H1 (cell line): Measurements from ENCODE around the gene SLC6A3. TPM values are rescaled to one million over a fixed set of nuclear protein-coding genes. Genes with fewer than 3 reads are reported as not detected.

Experiments
- CBX5 ChIP-seq: fragments of 300-800, 300-1000 bp; sonication (generic); IDR thresholded peaks from 2 replicates; pipeline ENCODE4 v1.7.1; 2016; ENCODE audit warnings: antibody characterized with exemption, low read length, low read depth
- CHD1 ChIP-seq: IDR thresholded peaks from 2 replicates; pipeline ENCODE4 v1.6.1; 2012; ENCODE audit warnings: low read depth, low read length, improper control_type of control experiment
- CHD2 ChIP-seq: IDR thresholded peaks from 2 replicates; pipeline ENCODE4 v1.6.1; 2012; ENCODE audit warnings: low read length, improper control_type of control experiment
- EP300 ChIP-seq, 2 experiments: IDR thresholded peaks; 1 replicate in 1 of 2; 2 replicates in 1 of 2; pipeline ENCODE4 v1.6.1; 2011 to 2012; ENCODE audit warnings: low read depth in 2 of 2, low read length in 2 of 2, mild to moderate bottlenecking in 2 of 2, borderline replicate concordance in 1 of 2, inconsistent platforms in 1 of 2, moderate library complexity in 1 of 2
- NRF1 ChIP-seq: IDR thresholded peaks from 2 replicates; pipeline ENCODE4 v1.6.1; 2011; ENCODE audit warnings: mild to moderate bottlenecking, low read depth, low read length, improper control_type of control experiment
- POU5F1 ChIP-seq: IDR thresholded peaks from 2 replicates; pipeline ENCODE4 v1.6.1; 2011; ENCODE audit warnings: low read depth, mild to moderate bottlenecking, low read length, moderate library complexity
- RBBP5 ChIP-seq: IDR thresholded peaks from 2 replicates; pipeline ENCODE4 v1.7.1; 2012; ENCODE audit warnings: low read depth, mild to moderate bottlenecking, inconsistent platforms, low read length, moderate library complexity, borderline replicate concordance
- TEAD4 ChIP-seq: IDR thresholded peaks from 2 replicates; pipeline ENCODE4 v1.6.1; 2012; ENCODE audit warnings: low read depth, low read length, inconsistent platforms, mixed read lengths
- polyA plus RNA-seq, 7 experiments: library from polyadenylated mRNA; depleted of rRNA in 3 of 7; stranded (reverse) in 5 of 7; unstranded in 2 of 7; fragments of >200 nt in 5 of 7; fragments of 200-250 nt in 2 of 7; gene quantifications; 1 replicate in 5 of 7; 2 replicates in 1 of 7; 4 replicates in 1 of 7; pipeline versions ENCODE4 v1.2.1 to v1.2.3, GENCODE V29; 2011 to 2013; ENCODE audit warnings: missing spikeins in 2 of 7, mixed read lengths in 2 of 7
- total RNA-seq: library from RNA; stranded (reverse); fragmentation: NEBNext Ultra II Directional; extraction: Animal tissue kit (Norgen Biotek cat#: 25700); gene quantifications from 2 replicates; pipeline ENCODE4 v1.2.1, GENCODE V29; 2021
- TF ChIP-seq, protein P1 (sequence below): fragments of 300-600 bp; sonication (generic); IDR thresholded peaks from 2 replicates; pipeline ENCODE4 v1.7.1; 2012; ENCODE audit warnings: low read length, moderate library complexity, mild to moderate bottlenecking, inconsistent platforms; ENCODE audit not compliant: insufficient replicate concordance

Gene SLC6A3
- total and polyA plus RNA-seq, 2 of the 8 experiments (the other 6 are each of a cell fraction or from before 2014, with no cell fraction given) = 0.48 to 0.91 TPM

DNA sequence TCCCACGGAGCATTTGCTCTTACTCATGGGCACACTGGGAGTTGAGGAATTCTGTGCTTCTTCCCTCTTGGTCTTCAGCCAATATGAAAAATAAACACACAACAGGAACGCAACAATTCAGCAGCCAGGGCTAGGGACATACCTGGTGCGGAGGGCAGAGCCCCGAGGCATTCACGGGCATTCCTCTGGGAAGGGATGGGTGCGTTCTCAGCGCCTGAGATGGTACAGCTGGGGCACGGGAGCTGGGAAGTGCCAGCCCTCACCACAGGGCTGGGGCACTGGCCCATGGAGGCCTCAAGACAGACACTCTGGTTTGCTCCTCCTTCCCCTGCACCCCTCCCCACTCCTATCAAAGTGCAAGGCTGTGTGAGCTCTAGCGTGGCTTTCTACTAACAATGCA is 2.1 kb downstream of the SLC6A3 start (continued):
- TF ChIP-seq, protein P1, sequence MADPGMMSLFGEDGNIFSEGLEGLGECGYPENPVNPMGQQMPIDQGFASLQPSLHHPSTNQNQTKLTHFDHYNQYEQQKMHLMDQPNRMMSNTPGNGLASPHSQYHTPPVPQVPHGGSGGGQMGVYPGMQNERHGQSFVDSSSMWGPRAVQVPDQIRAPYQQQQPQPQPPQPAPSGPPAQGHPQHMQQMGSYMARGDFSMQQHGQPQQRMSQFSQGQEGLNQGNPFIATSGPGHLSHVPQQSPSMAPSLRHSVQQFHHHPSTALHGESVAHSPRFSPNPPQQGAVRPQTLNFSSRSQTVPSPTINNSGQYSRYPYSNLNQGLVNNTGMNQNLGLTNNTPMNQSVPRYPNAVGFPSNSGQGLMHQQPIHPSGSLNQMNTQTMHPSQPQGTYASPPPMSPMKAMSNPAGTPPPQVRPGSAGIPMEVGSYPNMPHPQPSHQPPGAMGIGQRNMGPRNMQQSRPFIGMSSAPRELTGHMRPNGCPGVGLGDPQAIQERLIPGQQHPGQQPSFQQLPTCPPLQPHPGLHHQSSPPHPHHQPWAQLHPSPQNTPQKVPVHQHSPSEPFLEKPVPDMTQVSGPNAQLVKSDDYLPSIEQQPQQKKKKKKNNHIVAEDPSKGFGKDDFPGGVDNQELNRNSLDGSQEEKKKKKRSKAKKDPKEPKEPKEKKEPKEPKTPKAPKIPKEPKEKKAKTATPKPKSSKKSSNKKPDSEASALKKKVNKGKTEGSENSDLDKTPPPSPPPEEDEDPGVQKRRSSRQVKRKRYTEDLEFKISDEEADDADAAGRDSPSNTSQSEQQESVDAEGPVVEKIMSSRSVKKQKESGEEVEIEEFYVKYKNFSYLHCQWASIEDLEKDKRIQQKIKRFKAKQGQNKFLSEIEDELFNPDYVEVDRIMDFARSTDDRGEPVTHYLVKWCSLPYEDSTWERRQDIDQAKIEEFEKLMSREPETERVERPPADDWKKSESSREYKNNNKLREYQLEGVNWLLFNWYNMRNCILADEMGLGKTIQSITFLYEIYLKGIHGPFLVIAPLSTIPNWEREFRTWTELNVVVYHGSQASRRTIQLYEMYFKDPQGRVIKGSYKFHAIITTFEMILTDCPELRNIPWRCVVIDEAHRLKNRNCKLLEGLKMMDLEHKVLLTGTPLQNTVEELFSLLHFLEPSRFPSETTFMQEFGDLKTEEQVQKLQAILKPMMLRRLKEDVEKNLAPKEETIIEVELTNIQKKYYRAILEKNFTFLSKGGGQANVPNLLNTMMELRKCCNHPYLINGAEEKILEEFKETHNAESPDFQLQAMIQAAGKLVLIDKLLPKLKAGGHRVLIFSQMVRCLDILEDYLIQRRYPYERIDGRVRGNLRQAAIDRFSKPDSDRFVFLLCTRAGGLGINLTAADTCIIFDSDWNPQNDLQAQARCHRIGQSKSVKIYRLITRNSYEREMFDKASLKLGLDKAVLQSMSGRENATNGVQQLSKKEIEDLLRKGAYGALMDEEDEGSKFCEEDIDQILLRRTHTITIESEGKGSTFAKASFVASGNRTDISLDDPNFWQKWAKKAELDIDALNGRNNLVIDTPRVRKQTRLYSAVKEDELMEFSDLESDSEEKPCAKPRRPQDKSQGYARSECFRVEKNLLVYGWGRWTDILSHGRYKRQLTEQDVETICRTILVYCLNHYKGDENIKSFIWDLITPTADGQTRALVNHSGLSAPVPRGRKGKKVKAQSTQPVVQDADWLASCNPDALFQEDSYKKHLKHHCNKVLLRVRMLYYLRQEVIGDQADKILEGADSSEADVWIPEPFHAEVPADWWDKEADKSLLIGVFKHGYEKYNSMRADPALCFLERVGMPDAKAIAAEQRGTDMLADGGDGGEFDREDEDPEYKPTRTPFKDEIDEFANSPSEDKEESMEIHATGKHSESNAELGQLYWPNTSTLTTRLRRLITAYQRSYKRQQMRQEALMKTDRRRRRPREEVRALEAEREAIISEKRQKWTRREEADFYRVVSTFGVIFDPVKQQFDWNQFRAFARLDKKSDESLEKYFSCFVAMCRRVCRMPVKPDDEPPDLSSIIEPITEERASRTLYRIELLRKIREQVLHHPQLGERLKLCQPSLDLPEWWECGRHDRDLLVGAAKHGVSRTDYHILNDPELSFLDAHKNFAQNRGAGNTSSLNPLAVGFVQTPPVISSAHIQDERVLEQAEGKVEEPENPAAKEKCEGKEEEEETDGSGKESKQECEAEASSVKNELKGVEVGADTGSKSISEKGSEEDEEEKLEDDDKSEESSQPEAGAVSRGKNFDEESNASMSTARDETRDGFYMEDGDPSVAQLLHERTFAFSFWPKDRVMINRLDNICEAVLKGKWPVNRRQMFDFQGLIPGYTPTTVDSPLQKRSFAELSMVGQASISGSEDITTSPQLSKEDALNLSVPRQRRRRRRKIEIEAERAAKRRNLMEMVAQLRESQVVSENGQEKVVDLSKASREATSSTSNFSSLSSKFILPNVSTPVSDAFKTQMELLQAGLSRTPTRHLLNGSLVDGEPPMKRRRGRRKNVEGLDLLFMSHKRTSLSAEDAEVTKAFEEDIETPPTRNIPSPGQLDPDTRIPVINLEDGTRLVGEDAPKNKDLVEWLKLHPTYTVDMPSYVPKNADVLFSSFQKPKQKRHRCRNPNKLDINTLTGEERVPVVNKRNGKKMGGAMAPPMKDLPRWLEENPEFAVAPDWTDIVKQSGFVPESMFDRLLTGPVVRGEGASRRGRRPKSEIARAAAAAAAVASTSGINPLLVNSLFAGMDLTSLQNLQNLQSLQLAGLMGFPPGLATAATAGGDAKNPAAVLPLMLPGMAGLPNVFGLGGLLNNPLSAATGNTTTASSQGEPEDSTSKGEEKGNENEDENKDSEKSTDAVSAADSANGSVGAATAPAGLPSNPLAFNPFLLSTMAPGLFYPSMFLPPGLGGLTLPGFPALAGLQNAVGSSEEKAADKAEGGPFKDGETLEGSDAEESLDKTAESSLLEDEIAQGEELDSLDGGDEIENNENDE = no peak
- no peak for TF ChIP-seq EP300 (IDR thresholded peaks at IDR 0.05; ENCODE audit: borderline replicate concordance in 1 of 2, low read depth in 2 of 2, low read length in 2 of 2)
- no peak for TF ChIP-seq RBBP5
- TF ChIP-seq CHD2 = no peak
- no peak for TF ChIP-seq CHD1
- no peak for TF ChIP-seq POU5F1
- TF ChIP-seq NRF1 = no peak
- no peak for TF ChIP-seq TEAD4
- TF ChIP-seq CBX5 = no peak
